ENCODE results near the gene PHOSPHO1. TPM values are rescaled to one million over a fixed set of nuclear protein-coding genes. Genes with fewer than 3 reads are reported as not detected.
"Not testable (repeated sequence)": the region's sequence is repeated elsewhere in the genome, so short reads cannot be mapped to it uniquely, and the experiment has no call there.

PHOSPHO1 gene
- polyA plus RNA-seq, 2 of the 4 experiments (the other 2 are of a cell fraction): 0.32 to 1.6 TPM

GRCh38 chr17:49278076-49278475 is 47.5 kb upstream of the PHOSPHO1 start:
- CTCF ChIA-PET: interaction anchor here (0.7 to 6.2 kb wide), 6 partner anchors 13 to 98 kb away, joined by 3 to 36 read pairs (median 3); no protein-coding TSS in a partner anchor
- FAIRE-seq (no peak), DNase-seq (ENCODE audit: low read depth in 1 of 2, low spot score in 1 of 2) (no peak), ATAC-seq (peak in 1 of 2 experiments; percentile 27; a peak in 2 of 6 replicates)
- POLR2A ChIA-PET: no interaction called here
- no peak overlapping the region for H3K4me2 ChIP-seq
- H3K27ac ChIP-seq: no peak overlapping the region
- H3K4me3 ChIP-seq: no peak overlapping the region
- WGBS (ENCODE audit: missing lambda C conversion rate): 37% methylated on average over 3 of the region's 3 CpGs
- H3K4me1 ChIP-seq: no peaks in the 10 kb centered on the region
- peaks cover 11% of the 10 kb centered on the region for H3K9me3 ChIP-seq
- no peak for TF ChIP-seq CBX8 (IDR thresholded peaks at IDR 0.05)
- TF ChIP-seq PHF8 (IDR thresholded peaks at IDR 0.05; ENCODE audit: borderline replicate concordance, low read depth): no peak
- no peak for TF ChIP-seq ESRRA (IDR thresholded peaks at IDR 0.05; ENCODE audit: borderline replicate concordance, low read length)
- no peak for TF ChIP-seq NFE2L2 (conservative IDR thresholded peaks at IDR 0.05; ENCODE audit: low read length)
- TF ChIP-seq ELK1 (IDR thresholded peaks at IDR 0.05; ENCODE audit: low read depth, low read length): no peak

GRCh38 chr17:49277638-49278037 is 47.1 kb upstream of the PHOSPHO1 start:
- CTCF ChIA-PET: interaction anchor here (0.9 to 6.2 kb wide), 5 partner anchors 13 to 73 kb away, joined by 3 to 36 read pairs (median 5); no protein-coding TSS in a partner anchor
- POLR2A ChIA-PET: no interaction called here
- no peak overlapping the region for H3K4me2 ChIP-seq

GRCh38 chr17:49275981-49276380 is 45.4 kb upstream of the PHOSPHO1 start:
- FAIRE-seq; ATAC-seq; H3K9me3 ChIP-seq; H3K27ac ChIP-seq; H3K4me2 ChIP-seq; POLR2A ChIA-PET; H3K4me3 ChIP-seq; H3K4me1 ChIP-seq; DNase-seq (ENCODE audit: low read depth in 1 of 2, low spot score in 1 of 2): not testable (repeated sequence)
- 83% methylated on average over 12 of the region's 12 CpGs for WGBS (ENCODE audit: missing lambda C conversion rate)
- CTCF ChIA-PET: interaction anchor here (0.6 to 1.5 kb wide), 2 partner anchors 15 to 465 kb away, joined by 3 to 11 read pairs; no protein-coding TSS in a partner anchor

More at GRCh38 chr17:49277638-49278037, 47.1 kb upstream of the PHOSPHO1 start:
- TF ChIP-seq MAX (IDR thresholded peaks at IDR 0.05): no peak
- 0 out of 4 replicates have a peak, but pooled peaks of 1 of the 2 experiments have one; percentile 20 for TF ChIP-seq CEBPB (IDR thresholded peaks at IDR 0.05)
- no peak for TF ChIP-seq HMGXB4 (CRISPR knock-in tag; IDR thresholded peaks at IDR 0.05; ENCODE audit: borderline replicate concordance)
- Histone ChIP-seq H3K9me3 (peaks cover 11% of the 10 kb centered on the region), H3K4me1 (no peaks in the 10 kb centered on the region), H3K4me3 (no peak overlapping the region), H3K27ac (no peak overlapping the region)
- FAIRE-seq: no peak
- WGBS (ENCODE audit: missing lambda C conversion rate): 92% methylated on average over 13 of the region's 13 CpGs
- DNase-seq (ENCODE audit: low read depth in 1 of 2, low spot score in 1 of 2): no peak
- no peak for ATAC-seq

GRCh38 chr17:49269356-49269755 is 38.8 kb upstream of the PHOSPHO1 start:
- no peak for FAIRE-seq
- WGBS (ENCODE audit: missing lambda C conversion rate): 70% methylated on average over 5 of the region's 5 CpGs
- no peak overlapping the region for H3K4me3 ChIP-seq
- H3K4me1 ChIP-seq: no peaks in the 10 kb centered on the region
- no peak for TF ChIP-seq NR3C1 (IDR thresholded peaks at IDR 0.05)
- TF ChIP-seq HOXB5 (CRISPR knock-in tag; IDR thresholded peaks at IDR 0.05): no peak
- H3K9me3 ChIP-seq: no peaks in the 10 kb centered on the region
- ChIA-PET CTCF (interaction anchor here (0.7 to 1.5 kb wide), 3 partner anchors 9 to 228 kb away, joined by 3 read pairs; no protein-coding TSS in a partner anchor), POLR2A (no interaction called here)
- no peak overlapping the region for H3K27ac ChIP-seq
- ATAC-seq: no peak
- no peak overlapping the region for H3K4me2 ChIP-seq
- no peak for DNase-seq (ENCODE audit: low read depth in 1 of 2, low spot score in 1 of 2)

- Histone ChIP-seq H3K27ac (no peak overlapping the region), H3K4me3 (no peak overlapping the region), H3K9me3 (no peaks in the 10 kb centered on the region), H3K4me1 (no peaks in the 10 kb centered on the region), H3K4me2 (no peak overlapping the region)
- POLR2A ChIA-PET: interaction anchor here (0.6 kb wide), 1 partner anchor 13 kb away, joined by 5 read pairs; no protein-coding TSS in a partner anchor
- CTCF ChIA-PET: interaction anchor here (1.0 to 1.5 kb wide), 6 partner anchors 7 to 389 kb away, joined by 3 read pairs; no protein-coding TSS in a partner anchor
- DNase-seq (ENCODE audit: low read depth in 1 of 2, low spot score in 1 of 2): no peak
- 69% methylated on average over 3 of the region's 3 CpGs for WGBS (ENCODE audit: missing lambda C conversion rate)
- ATAC-seq: peak; percentile 24 to 39; a peak in 2 of 6 replicates
- no peak for FAIRE-seq
- TF ChIP-seq TP53 (CRISPR knock-in tag; IDR thresholded peaks at IDR 0.05) (no peak), ZSCAN20 (CRISPR knock-in tag; IDR thresholded peaks at IDR 0.05) (no peak), CTCF (IDR thresholded peaks at IDR 0.05) (no peak), RCOR1 (IDR thresholded peaks at IDR 0.05; ENCODE audit: low read depth, low read length) (no peak), MAZ (IDR thresholded peaks at IDR 0.05; ENCODE audit: borderline replicate concordance, low read depth, low read length) (no peak), KDM5A (IDR thresholded peaks at IDR 0.05) (no peak), PBX3 (IDR thresholded peaks at IDR 0.05) (no peak), ZFP36 (IDR thresholded peaks at IDR 0.05; ENCODE audit: borderline replicate concordance, partially characterized antibody) (no peak), CEBPB (IDR thresholded peaks at IDR 0.05) (no peak), POLR2A (IDR thresholded peaks at IDR 0.05; ENCODE audit: low read length) (no peak), ATOH8 (CRISPR knock-in tag; IDR thresholded peaks at IDR 0.05; ENCODE audit: low read depth) (no peak), ESRRA (IDR thresholded peaks at IDR 0.05; ENCODE audit: borderline replicate concordance, low read length) (no peak)
These were observed 37.3 kb upstream of the PHOSPHO1 start for GRCh38 chr17:49267912-49268311.
